Measurements from ENCODE around the gene SH3PXD2B. TPM values are rescaled to one million over a fixed set of nuclear protein-coding genes. Genes with fewer than 3 reads are reported as not detected.
A peak's percentile ranks its signal among the peaks of the same experiment; 100 is the strongest.
"Not testable (repeated sequence)": the region's sequence is repeated elsewhere in the genome, so short reads cannot be mapped to it uniquely, and the experiment has no call there.

The SH3PXD2B gene
- total RNA-seq, 4 donors from 2014 or later, result 27.8 to 52.6 (median 44.4) TPM

DNA sequence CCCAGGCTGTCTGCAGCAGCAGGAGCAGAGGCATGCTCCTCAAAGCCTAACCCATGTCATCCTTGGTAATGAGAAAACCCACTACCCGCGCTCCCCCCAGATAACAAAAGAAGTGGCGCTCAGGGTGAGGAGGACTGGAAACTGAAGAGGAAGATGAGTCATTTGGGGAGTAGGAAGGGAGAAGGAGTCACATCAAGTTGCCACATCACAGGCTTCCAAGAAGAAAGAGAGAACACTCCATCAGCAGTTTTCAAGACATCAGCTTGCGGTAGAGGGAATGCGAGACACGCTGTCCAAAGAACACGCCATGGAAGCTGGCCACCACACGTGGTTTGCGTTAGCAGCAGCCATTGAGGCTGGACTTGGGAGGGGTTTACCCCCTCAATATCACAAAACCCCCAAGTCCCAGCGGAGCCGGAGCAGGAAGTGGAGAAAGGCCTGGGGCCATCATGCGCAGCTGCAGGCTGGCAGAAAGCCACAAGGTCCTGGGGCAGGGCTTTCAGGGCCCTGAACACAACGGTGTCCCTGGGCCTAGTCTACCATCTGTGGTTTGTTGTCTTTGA lies 41.5 kb downstream of the SH3PXD2B start:
- no peaks in the 10 kb centered on the region for H3K36me3 ChIP-seq
- peaks cover 0 to 77% (median 47%) of the 10 kb centered on the region in 4 donors for H3K4me1 ChIP-seq
- DNase-seq (ENCODE audit: low spot score in 2 of 2), result peak; percentile 92 to 94
- no peaks in the 10 kb centered on the region for H3K27me3 ChIP-seq
- WGBS, 2 donors, result 21 to 23% methylated on average over 13 of the region's 13 CpGs
- H3K4me3 ChIP-seq, result no peak overlapping the region
- peak; percentile 98 to 99 for TF ChIP-seq EP300 (IDR thresholded peaks at IDR 0.05)
- TF ChIP-seq, protein P1, sequence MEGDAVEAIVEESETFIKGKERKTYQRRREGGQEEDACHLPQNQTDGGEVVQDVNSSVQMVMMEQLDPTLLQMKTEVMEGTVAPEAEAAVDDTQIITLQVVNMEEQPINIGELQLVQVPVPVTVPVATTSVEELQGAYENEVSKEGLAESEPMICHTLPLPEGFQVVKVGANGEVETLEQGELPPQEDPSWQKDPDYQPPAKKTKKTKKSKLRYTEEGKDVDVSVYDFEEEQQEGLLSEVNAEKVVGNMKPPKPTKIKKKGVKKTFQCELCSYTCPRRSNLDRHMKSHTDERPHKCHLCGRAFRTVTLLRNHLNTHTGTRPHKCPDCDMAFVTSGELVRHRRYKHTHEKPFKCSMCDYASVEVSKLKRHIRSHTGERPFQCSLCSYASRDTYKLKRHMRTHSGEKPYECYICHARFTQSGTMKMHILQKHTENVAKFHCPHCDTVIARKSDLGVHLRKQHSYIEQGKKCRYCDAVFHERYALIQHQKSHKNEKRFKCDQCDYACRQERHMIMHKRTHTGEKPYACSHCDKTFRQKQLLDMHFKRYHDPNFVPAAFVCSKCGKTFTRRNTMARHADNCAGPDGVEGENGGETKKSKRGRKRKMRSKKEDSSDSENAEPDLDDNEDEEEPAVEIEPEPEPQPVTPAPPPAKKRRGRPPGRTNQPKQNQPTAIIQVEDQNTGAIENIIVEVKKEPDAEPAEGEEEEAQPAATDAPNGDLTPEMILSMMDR (IDR thresholded peaks at IDR 0.05), result peak in 1 of 5 experiments; percentile 22
- TF ChIP-seq POLR2A (IDR thresholded peaks at IDR 0.05), result peak in 1 of 2 donors; percentile 20
- no peaks in the 10 kb centered on the region for H3K9me3 ChIP-seq
- H3K27ac ChIP-seq, result peak overlapping the region; percentile 71 to 97 (median 84)

DNA sequence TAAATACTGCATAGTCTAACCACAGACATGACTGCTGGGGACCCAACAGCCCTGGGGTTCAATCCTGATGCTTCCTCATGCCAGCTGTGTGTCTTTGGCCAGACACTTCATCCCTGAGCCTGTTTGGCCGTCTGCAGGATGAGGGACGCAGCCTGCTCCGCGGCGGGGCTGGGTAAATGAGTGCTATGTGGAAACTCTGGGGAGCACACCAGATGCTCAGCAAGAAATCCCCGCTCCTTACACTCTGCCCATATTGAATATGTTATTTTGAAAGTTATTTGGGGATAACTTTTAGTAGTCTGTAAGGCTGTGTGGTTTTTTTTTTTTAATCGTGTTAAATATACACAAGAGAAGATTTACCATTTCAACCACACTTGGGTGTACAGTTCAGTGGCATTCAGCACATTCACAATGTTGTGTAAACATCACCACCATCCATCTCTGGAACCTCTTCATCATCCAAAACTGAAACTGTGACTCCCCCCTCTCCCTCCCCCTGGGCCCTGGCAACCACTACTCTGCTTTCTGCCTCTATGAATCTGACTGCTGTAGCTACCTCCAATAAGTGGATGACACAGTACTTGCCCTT lies 42.7 kb downstream of the SH3PXD2B start:
- H3K36me3 ChIP-seq, result no peaks in the 10 kb centered on the region
- H3K27me3 ChIP-seq, result no peaks in the 10 kb centered on the region
- H3K27ac ChIP-seq, result peak overlapping the region; percentile 65 to 97 (median 84)
- no peak overlapping the region for H3K4me3 ChIP-seq
- no peak for DNase-seq (ENCODE audit: low spot score in 2 of 2)
- 38 to 43% methylated on average over 7 of the region's 7 CpGs for WGBS, 2 donors
- no peaks in the 10 kb centered on the region for H3K9me3 ChIP-seq
- TF ChIP-seq EP300 (IDR thresholded peaks at IDR 0.05) (no peak), POLR2A (IDR thresholded peaks at IDR 0.05) (no peak)
- TF ChIP-seq, protein P1 (IDR thresholded peaks at IDR 0.05), result no peak
- peaks cover 0 to 77% (median 42%) of the 10 kb centered on the region in 4 donors for H3K4me1 ChIP-seq

DNA sequence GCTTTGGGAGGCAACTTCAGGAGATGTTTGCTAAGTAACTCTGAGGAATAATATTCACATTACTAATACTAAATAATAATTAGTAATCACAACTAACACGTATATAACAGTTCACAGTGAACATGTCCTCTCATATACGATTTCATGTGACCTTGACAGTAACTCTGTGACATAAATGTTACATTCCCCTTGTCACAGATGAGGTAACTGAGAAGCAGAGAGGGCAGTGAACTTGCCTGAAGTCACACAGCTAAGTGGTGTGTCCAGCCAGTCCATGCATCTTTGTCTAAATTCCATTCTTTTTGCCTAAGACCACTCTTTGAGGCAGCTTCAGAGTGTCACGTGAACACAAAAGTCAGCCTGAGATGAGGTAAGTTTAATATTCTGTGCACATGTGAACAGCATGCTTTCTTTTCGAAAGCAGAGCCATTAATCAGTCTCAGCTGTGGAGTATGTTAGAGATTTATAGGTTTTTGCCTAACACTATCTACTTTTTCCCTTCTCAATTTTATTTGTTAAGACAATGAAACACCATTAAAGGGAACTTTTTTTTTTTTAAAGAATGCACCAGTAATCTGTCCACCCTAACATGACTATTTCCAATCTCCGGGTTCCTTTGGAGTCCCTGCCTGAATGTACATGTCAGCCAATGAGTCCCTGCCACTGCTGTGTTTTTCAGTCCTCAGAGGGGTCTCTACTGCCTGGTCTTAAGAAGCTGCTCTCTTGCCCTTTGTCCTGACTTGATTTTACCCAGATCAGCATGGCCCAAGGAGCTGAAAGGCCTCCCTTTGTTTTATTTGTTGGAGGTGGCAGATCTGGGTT lies 43.5 kb downstream of the SH3PXD2B start:
- peak overlapping the region; percentile 65 to 97 (median 84) for H3K27ac ChIP-seq
- H3K36me3 ChIP-seq, result peaks cover 0 to 4% (median 0%) of the 10 kb centered on the region in 3 donors
- DNase-seq (ENCODE audit: low spot score in 2 of 2), result no peak
- H3K27me3 ChIP-seq, result no peaks in the 10 kb centered on the region
- peaks cover 0 to 81% (median 45%) of the 10 kb centered on the region in 4 donors for H3K4me1 ChIP-seq
- WGBS, 2 donors, result 47% methylated on average over 5 of the region's 5 CpGs
- no peak overlapping the region for H3K4me3 ChIP-seq
- TF ChIP-seq EP300 (IDR thresholded peaks at IDR 0.05), result no peak
- no peak for TF ChIP-seq POLR2A (IDR thresholded peaks at IDR 0.05)
- TF ChIP-seq, protein P1 (IDR thresholded peaks at IDR 0.05), result no peak
- no peaks in the 10 kb centered on the region for H3K9me3 ChIP-seq

DNA sequence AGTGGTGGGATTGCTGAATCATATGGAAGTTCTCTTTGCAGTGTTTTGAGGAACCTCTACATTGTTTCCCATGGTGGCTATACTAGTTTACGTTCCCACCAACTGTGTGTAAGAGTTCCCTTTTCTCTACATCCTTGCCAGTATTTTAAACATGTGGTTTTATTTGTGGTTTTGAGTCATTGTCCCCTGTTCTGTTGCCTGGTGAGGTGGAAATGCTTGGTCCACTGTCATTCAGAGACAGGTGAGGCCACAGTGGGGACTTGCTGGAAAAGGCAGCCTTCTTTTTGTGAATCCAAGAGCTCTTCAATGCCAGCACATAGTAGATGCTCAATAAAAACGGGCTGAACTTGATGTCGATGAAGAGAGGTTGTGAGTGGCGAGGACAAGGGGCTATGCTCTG lies 44.2 kb downstream of the SH3PXD2B start:
- peaks cover 0 to 81% (median 44%) of the 10 kb centered on the region in 4 donors for H3K4me1 ChIP-seq
- no peaks in the 10 kb centered on the region for H3K27me3 ChIP-seq
- H3K9me3 ChIP-seq, result no peaks in the 10 kb centered on the region
- H3K36me3 ChIP-seq, result peaks cover 0 to 6% (median 0%) of the 10 kb centered on the region in 3 donors
- no peak for DNase-seq (ENCODE audit: low spot score in 2 of 2)
- H3K27ac ChIP-seq, result peak overlapping the region; percentile 6 to 97 (median 80)
- no peak overlapping the region for H3K4me3 ChIP-seq
- 83 to 89% methylated on average over 4 of the region's 4 CpGs for WGBS, 2 donors
- TF ChIP-seq EP300 (IDR thresholded peaks at IDR 0.05) (peak in 1 of 2 donors; percentile 51), POLR2A (IDR thresholded peaks at IDR 0.05) (no peak)
- TF ChIP-seq, protein P1 (IDR thresholded peaks at IDR 0.05), result no peak

DNA sequence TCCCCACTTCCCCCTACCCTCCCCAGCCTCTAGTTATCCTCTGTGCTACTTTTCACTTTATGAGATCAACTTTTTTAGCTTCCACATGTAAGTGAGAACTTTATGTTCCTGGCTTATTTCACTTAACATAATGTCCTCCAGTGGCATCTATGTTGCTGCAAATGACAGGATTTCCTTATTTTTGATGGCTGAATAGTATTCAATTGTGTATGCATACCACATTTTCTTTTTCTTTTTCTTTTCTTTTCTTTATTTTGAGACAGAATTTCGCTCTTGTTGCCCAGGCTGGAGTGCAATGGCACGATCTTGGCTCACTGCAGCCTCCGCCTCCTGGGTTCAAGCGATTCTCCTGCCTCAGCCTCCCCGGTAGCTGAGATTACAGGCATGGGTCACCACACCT lies 44.8 kb downstream of the SH3PXD2B start:
- Histone ChIP-seq H3K27ac (peak overlapping the region in 3 of 4 donors; percentile 17 to 97 (median 96)), H3K4me1 (peaks cover 0 to 80% (median 38%) of the 10 kb centered on the region in 4 donors)
- not testable (repeated sequence) for DNase-seq (ENCODE audit: low spot score in 2 of 2); H3K27me3 ChIP-seq; H3K4me3 ChIP-seq; H3K9me3 ChIP-seq; H3K36me3 ChIP-seq
- WGBS, 2 donors, result 94% methylated on average over 5 of the region's 5 CpGs

All from tibial nerve (tissue), 4 donors.